ENCODE data around the gene TRIM2.

TRIM2 gene

GRCh38 chr4:153174821-153175567 is 29.2 kb upstream of the TRIM2 start:
- no peak overlapping the region for H3K27ac ChIP-seq
- ChIA-PET POLR2A (ENCODE audit: low non-redundant PET) (no interaction called here), CTCF (no interaction called here)
- TF ChIP-seq, protein P1, sequence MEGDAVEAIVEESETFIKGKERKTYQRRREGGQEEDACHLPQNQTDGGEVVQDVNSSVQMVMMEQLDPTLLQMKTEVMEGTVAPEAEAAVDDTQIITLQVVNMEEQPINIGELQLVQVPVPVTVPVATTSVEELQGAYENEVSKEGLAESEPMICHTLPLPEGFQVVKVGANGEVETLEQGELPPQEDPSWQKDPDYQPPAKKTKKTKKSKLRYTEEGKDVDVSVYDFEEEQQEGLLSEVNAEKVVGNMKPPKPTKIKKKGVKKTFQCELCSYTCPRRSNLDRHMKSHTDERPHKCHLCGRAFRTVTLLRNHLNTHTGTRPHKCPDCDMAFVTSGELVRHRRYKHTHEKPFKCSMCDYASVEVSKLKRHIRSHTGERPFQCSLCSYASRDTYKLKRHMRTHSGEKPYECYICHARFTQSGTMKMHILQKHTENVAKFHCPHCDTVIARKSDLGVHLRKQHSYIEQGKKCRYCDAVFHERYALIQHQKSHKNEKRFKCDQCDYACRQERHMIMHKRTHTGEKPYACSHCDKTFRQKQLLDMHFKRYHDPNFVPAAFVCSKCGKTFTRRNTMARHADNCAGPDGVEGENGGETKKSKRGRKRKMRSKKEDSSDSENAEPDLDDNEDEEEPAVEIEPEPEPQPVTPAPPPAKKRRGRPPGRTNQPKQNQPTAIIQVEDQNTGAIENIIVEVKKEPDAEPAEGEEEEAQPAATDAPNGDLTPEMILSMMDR (conservative IDR thresholded peaks at IDR 0.05; ENCODE audit: low read depth) = no peak
- no peak for DNase-seq (ENCODE audit: low spot score)

DNA sequence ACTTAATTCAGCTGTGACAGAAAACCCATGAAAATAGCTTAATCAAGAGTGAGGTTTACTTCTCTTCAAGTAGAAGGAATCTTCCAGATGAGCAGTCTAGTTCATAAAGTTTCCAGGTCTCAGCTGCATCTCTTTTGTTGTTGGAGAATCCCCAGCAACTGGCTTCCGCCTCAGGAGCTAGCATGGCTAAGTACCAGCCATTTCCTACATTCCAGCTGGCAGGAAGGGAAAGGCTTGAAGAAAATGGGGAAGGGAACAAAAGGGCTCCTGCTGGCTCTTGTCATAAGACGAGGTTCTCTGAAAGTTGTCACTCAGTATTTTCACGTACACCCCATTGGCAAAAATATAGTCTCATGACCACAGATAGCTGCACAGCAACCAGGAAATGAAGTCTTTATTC is 27.3 kb upstream of the TRIM2 start:
- DNase-seq (ENCODE audit: low spot score) = no peak
- CTCF ChIA-PET = interaction anchor here (0.7 kb wide), 2 partner anchors 44 to 158 kb away, joined by 3 to 4 read pairs; no protein-coding TSS in a partner anchor
- no peak overlapping the region for H3K27ac ChIP-seq
- POLR2A ChIA-PET (ENCODE audit: low non-redundant PET) = no interaction called here
- TF ChIP-seq, protein P1 (conservative IDR thresholded peaks at IDR 0.05; ENCODE audit: low read depth) = no peak

DNA sequence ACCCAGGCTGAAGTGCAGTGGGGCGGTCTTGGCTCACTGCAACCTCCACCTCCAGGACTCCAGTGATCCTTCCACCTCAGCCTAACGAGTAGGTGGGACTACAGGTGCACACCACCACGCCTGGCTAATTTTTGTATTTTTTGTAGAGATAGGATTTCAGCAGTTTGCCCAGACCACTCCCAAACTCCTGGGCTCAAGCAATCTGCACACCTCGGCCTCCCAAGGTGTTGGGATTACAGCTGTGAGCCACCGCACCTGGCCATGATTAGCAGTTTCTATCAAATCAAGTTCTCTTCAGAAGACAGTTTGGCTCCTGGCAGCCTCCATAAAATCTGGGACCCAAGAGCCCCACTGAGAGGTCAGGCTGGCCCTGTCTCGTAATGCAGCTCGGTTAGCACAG is 26.4 kb upstream of the TRIM2 start:
- ChIA-PET POLR2A (ENCODE audit: low non-redundant PET) (no interaction called here), CTCF (no interaction called here)
- H3K27ac ChIP-seq = no peak overlapping the region
- TF ChIP-seq, protein P1 (conservative IDR thresholded peaks at IDR 0.05; ENCODE audit: low read depth) = no peak
- DNase-seq (ENCODE audit: low spot score) = no peak

DNA sequence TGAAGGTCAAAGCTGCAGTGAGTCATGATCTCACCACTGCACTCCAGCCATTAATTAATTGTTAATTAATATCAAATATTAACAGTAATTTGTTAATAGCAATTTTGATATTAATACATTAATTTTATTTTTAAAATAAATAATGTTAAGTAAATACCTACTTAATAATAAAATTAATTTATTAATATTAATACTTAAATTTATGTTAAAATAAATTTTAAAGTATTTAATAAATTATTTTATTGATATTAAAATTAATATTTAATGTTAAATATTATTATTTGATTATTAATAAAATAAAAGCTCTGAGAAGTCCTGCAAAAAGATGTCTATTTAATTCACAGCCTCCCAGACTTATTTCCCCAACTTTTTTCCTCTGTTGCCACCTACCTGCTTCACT is 25.1 kb upstream of the TRIM2 start:
- ChIA-PET POLR2A (ENCODE audit: low non-redundant PET) (no interaction called here), CTCF (no interaction called here)
- no peak overlapping the region for H3K27ac ChIP-seq

GRCh38 chr4:153181293-153181692 is 22.9 kb upstream of the TRIM2 start:
- POLR2A ChIA-PET (ENCODE audit: low non-redundant PET) = no interaction called here
- CTCF ChIA-PET = no interaction called here
- peak overlapping the region; percentile 5; the same call in 1 of the 2 replicates for H3K27ac ChIP-seq
- DNase-seq (ENCODE audit: low spot score) = no peak
- TF ChIP-seq, protein P1 (conservative IDR thresholded peaks at IDR 0.05; ENCODE audit: low read depth) = no peak

More for the DNA sequence above, 25.1 kb upstream of the TRIM2 start:
- no peak for DNase-seq (ENCODE audit: low spot score)
- TF ChIP-seq, protein P1 (conservative IDR thresholded peaks at IDR 0.05; ENCODE audit: low read depth) = no peak

DNA sequence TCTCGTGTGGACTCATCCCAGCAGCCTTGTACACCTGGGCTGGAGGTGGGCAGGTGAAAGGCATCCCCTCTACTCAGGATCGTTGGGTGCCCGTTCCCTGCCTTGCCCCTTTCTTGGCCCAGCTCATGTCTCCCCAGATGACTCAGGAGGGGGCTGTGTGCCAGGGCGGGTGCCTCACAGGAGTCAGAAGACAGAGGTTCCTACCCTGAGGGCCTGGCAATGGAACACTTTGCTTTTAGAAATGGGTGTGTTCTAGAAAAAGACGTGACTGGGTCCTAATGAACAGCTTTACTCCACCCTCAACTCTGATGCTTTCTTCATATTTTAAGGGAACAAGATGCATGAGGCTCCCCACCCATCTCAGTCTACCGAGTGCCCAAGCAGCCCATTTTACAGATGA is 22.5 kb upstream of the TRIM2 start:
- peak; percentile 30 for DNase-seq (ENCODE audit: low spot score)
- H3K27ac ChIP-seq = peak overlapping the region; percentile 5; the same call in 1 of the 2 replicates
- ChIA-PET POLR2A (ENCODE audit: low non-redundant PET) (no interaction called here), CTCF (interaction anchor here (0.7 kb wide), 1 partner anchor 137 kb away, joined by 3 read pairs; no protein-coding TSS in a partner anchor)
- TF ChIP-seq, protein P1 (conservative IDR thresholded peaks at IDR 0.05; ENCODE audit: low read depth) = no peak

All from RWPE1 (cell line).